Measurements from ENCODE around the gene ARID5B.

The ARID5B gene

DNA sequence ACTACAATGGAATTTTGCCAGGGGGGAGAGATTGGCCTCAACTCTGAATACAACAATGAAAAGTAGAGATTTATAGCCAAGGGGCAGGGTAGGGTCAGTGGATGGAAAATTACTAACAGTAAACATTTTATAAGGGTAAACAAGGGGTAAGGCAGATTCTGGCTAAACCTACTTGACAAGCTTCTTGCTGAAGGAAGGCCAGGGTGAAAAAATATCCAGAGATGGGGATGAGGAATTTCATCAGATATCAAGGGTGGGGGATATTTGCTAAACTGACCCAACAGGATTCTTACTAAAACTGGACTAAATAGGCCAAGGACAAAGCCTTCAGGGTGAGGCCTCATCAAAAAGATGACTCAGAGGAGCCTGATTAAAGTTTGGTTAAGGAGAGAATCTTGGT is 210.8 kb downstream of the ARID5B start:
- no peak for TF ChIP-seq FOXK2 (IDR thresholded peaks at IDR 0.05)
- TF ChIP-seq SP1 (IDR thresholded peaks at IDR 0.05): no peak
- TF ChIP-seq HDGF (IDR thresholded peaks at IDR 0.05; ENCODE audit: borderline replicate concordance): no peak
- TF ChIP-seq TARDBP (IDR thresholded peaks at IDR 0.05): no peak
- no peak for TF ChIP-seq NFRKB (IDR thresholded peaks at IDR 0.05)
- TF ChIP-seq BHLHE40 (IDR thresholded peaks at IDR 0.05; ENCODE audit: borderline replicate concordance): no peak
- no peak for TF ChIP-seq FOXA1 (IDR thresholded peaks at IDR 0.05)
- TF ChIP-seq ELF4 (IDR thresholded peaks at IDR 0.05): no peak
- no peak for TF ChIP-seq SUZ12 (IDR thresholded peaks at IDR 0.05)
- no peak for TF ChIP-seq FOXM1 (IDR thresholded peaks at IDR 0.05; ENCODE audit: borderline replicate concordance)
- no peak for TF ChIP-seq PKNOX1 (IDR thresholded peaks at IDR 0.05)
- no peak for TF ChIP-seq CTBP1 (IDR thresholded peaks at IDR 0.05; ENCODE audit: borderline replicate concordance)
- TF ChIP-seq ARNT (IDR thresholded peaks at IDR 0.05): no peak
- no peak for TF ChIP-seq ZNF384 (IDR thresholded peaks at IDR 0.05)
- TF ChIP-seq L3MBTL2 (conservative IDR thresholded peaks at IDR 0.05): no peak
- POLR2A ChIA-PET: no interaction called here
- DNase-seq (ENCODE audit: extremely low spot score): no peak
- CTCF ChIA-PET: no interaction called here

- TF ChIP-seq FOXA1 (IDR thresholded peaks at IDR 0.05) (no peak), ZNF384 (IDR thresholded peaks at IDR 0.05) (no peak), SP1 (IDR thresholded peaks at IDR 0.05) (no peak), FOXM1 (IDR thresholded peaks at IDR 0.05; ENCODE audit: borderline replicate concordance) (no peak), SUZ12 (IDR thresholded peaks at IDR 0.05) (no peak), CTBP1 (IDR thresholded peaks at IDR 0.05; ENCODE audit: borderline replicate concordance) (no peak), PKNOX1 (IDR thresholded peaks at IDR 0.05) (no peak), TARDBP (IDR thresholded peaks at IDR 0.05) (no peak), FOXK2 (IDR thresholded peaks at IDR 0.05) (no peak), NFRKB (IDR thresholded peaks at IDR 0.05) (no peak), HDGF (IDR thresholded peaks at IDR 0.05; ENCODE audit: borderline replicate concordance) (no peak), LEF1 (IDR thresholded peaks at IDR 0.05; ENCODE audit: borderline replicate concordance) (no peak), ELF4 (IDR thresholded peaks at IDR 0.05) (no peak)
- CTCF ChIA-PET: no interaction called here
- DNase-seq (ENCODE audit: extremely low spot score): no peak
- POLR2A ChIA-PET: no interaction called here
Measured at GRCh38 chr10:62112963-62113362, 211.5 kb downstream of the ARID5B start.

DNA sequence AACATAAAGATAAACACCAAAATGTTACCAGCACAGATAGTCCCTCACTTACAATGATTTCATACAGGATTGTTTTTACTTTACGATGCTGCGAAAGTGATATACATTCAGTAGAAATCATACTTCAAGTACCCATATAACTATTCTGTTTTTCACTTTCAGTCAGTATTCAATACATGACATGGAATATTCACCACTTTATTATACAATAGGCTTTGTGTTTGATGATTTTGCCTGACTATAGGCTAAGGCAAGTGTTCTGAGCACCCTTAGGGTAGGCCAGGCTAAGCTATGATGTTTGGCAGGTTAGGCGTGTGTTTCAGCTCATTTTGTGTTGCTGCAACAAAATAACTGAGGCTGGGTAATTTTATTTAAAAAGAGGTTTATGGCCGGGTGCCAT is 212.2 kb downstream of the ARID5B start:
- DNase-seq (ENCODE audit: extremely low spot score): no peak
- ChIA-PET CTCF (no interaction called here), POLR2A (interaction anchor here (0.6 kb wide), 1 partner anchor 36 kb away, joined by 3 read pairs; no protein-coding TSS in a partner anchor)
- TF ChIP-seq ARNT (IDR thresholded peaks at IDR 0.05): no peak

DNA sequence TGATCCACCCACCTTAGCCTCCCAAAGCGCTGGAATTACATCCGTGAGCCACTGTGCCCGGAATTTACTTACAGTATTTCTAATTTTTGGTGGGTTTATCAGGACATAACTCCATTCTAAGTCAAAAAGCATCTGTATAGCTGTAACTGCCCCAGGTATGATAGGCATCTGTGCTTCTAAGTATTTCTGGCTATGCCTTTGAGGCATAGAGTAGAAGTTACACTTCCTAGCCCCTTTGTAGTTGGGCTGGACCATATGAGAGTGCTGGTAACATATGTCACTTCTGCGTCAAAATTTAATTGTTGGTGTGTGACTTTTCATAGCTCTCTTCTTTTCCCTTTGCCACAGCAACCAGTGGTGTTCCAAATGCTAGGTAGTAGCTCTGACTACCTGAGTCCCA is 213.8 kb downstream of the ARID5B start:
- ChIA-PET CTCF (interaction anchor here (0.6 kb wide), 1 partner anchor 75 kb away, joined by 5 read pairs; no protein-coding TSS in a partner anchor), POLR2A (no interaction called here)
- TF ChIP-seq FOXM1 (IDR thresholded peaks at IDR 0.05; ENCODE audit: borderline replicate concordance) (no peak), NFRKB (IDR thresholded peaks at IDR 0.05) (no peak), BHLHE40 (IDR thresholded peaks at IDR 0.05; ENCODE audit: borderline replicate concordance) (no peak), FOXA1 (IDR thresholded peaks at IDR 0.05) (no peak), SUZ12 (IDR thresholded peaks at IDR 0.05) (no peak), SP1 (IDR thresholded peaks at IDR 0.05) (no peak), ZNF384 (IDR thresholded peaks at IDR 0.05) (no peak), L3MBTL2 (conservative IDR thresholded peaks at IDR 0.05) (no peak), HDGF (IDR thresholded peaks at IDR 0.05; ENCODE audit: borderline replicate concordance) (no peak), PKNOX1 (IDR thresholded peaks at IDR 0.05) (no peak), ELF4 (IDR thresholded peaks at IDR 0.05) (no peak), CTBP1 (IDR thresholded peaks at IDR 0.05; ENCODE audit: borderline replicate concordance) (no peak), ARNT (IDR thresholded peaks at IDR 0.05) (no peak), LEF1 (IDR thresholded peaks at IDR 0.05; ENCODE audit: borderline replicate concordance) (no peak)
- DNase-seq (ENCODE audit: extremely low spot score): no peak

DNA sequence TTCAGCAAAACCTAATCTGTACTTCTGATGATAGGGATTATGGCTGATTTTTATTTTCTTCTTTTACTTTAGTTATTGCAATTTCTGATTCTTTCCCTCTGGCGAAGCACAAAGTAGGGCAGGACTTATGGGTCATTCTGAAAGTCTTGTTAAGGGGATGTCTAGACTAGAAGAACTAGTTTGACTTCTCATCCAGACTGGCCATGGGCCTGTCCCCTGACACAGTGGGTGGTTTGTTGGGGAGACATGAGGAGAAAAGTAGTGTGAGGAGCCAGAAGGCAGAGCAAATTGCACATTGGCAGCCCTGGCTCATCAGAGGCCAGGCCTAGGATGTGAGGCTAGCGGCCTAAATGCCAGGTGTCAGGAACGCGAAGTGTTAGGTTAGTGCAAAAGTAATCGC is 214.3 kb downstream of the ARID5B start:
- CTCF ChIA-PET: no interaction called here
- POLR2A ChIA-PET: no interaction called here
- no peak for DNase-seq (ENCODE audit: extremely low spot score)
- no peak for TF ChIP-seq ARNT (IDR thresholded peaks at IDR 0.05)
- TF ChIP-seq L3MBTL2 (conservative IDR thresholded peaks at IDR 0.05): no peak

DNA sequence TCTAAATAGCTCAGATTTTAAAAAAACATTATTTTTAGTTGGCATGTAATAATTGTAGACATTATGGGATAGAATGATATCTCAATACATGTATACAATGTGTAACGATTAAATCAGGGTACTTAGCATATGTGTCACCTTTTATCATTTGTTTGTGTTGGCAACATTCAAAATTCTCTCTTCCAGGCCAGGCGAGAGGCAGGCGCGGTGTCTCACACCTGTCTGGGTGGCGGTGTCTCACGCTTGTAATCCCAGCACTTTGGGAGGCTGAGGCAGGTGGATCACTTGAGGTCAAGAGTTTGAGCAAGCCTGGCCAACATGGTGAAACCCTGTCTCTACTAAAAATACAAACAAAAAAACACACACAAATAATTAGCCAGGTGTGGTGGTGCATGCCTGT is 215.4 kb downstream of the ARID5B start:
- ChIA-PET POLR2A (no interaction called here), CTCF (no interaction called here)
- DNase-seq (ENCODE audit: extremely low spot score): no peak
- no peak for TF ChIP-seq ELF4 (IDR thresholded peaks at IDR 0.05)
- TF ChIP-seq L3MBTL2 (conservative IDR thresholded peaks at IDR 0.05): no peak
- no peak for TF ChIP-seq FOXM1 (IDR thresholded peaks at IDR 0.05; ENCODE audit: borderline replicate concordance)
- no peak for TF ChIP-seq TARDBP (IDR thresholded peaks at IDR 0.05)
- no peak for TF ChIP-seq FOXK2 (IDR thresholded peaks at IDR 0.05)
- TF ChIP-seq ZNF384 (IDR thresholded peaks at IDR 0.05): no peak

DNA sequence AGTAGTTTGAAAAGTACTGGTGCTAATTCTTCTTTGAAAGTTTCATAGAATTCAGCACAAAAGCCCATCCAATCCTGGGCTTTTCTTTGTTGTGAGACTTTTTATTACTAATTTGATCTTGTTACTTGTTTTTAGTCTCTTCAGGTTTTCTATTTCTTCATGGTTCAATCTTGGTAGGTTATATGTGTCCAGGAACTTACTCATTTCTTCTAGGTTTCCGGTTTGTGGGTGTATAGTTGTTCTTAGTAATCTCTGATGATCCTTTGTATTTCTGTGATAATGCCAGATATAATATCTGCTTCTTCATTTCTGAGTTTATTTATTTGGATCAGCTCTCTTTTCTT is 219.7 kb downstream of the ARID5B start:
- POLR2A ChIA-PET: no interaction called here
- no peak for DNase-seq (ENCODE audit: extremely low spot score)
- no peak for TF ChIP-seq LEF1 (IDR thresholded peaks at IDR 0.05; ENCODE audit: borderline replicate concordance)
- no peak for TF ChIP-seq FOXK2 (IDR thresholded peaks at IDR 0.05)
- no peak for TF ChIP-seq TARDBP (IDR thresholded peaks at IDR 0.05)
- TF ChIP-seq CTBP1 (IDR thresholded peaks at IDR 0.05; ENCODE audit: borderline replicate concordance): no peak
- TF ChIP-seq NFRKB (IDR thresholded peaks at IDR 0.05): no peak
- TF ChIP-seq ZNF384 (IDR thresholded peaks at IDR 0.05): no peak
- CTCF ChIA-PET: no interaction called here

All from HEK293T (cell line).